Activated T-helper 1 cell treated with anti-CD3 and anti-CD28 coated beads, Interleukin-2, amount 50 U/mL, for 16 hours (primary cell): ENCODE data around the gene VEGFB.

ENCODE experiments used
- DNase-seq, 2 donors: peaks; one replicate each; pipeline ENCODE4 v3.0.0-alpha.2; 2020; ENCODE audit warnings: low read depth in 1 of 2, low spot score in 1 of 2

The VEGFB gene

DNA sequence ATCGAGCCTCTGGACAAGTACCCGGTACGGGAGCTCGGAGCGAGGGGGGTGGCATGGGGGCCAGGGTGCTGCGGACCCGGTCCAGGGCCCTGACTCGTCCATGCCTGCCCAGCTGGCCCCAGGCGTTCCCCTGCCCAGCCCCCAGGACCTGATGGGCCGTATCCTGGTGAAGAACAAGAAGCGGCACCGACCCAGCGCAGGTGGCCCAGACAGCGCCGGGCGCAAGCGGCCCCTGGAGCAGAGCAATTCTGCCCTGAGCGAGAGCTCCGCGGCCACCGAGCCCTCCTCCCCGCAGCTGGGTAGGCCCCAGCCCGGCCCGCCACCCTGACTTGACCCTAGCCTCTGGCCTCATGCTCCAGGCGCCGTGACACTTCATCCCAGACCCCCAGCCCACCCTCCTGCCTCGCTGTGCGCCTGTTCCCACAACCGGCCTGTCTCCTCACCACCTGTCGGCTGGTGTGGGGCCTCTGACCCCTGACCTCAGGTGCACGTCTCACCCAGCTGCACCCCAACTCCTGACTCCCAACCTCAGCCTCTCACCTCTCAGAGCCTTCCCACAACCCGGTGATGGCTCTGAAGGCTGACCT lies 24.7 kb downstream of the VEGFB start:
- DNase-seq, result no peak

DNA sequence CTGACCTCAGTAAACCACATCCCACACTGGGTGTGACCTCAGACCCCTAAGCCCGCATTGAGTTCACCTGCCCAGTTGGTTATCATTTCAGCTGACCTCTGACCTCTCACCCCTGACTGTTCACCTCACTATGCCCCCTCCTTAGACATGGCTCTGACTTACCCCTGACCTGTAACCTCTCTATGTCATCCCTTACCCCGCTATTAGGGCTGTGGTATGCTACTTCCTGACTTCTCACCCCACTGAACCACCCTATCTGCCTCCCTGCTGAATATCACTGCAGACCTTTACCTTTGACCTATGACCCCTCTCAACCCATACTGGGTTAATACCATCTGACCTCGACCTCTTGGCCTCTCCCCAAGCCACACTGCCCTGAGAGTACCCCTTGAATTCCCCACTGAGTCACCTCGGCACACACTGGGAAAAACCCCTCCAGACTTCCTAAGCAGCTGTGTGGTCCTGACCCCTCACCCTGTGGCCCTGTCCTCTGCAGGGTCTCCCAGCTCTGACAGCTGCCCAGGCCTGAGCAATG lies 25.2 kb downstream of the VEGFB start:
- no peak for DNase-seq

DNA sequence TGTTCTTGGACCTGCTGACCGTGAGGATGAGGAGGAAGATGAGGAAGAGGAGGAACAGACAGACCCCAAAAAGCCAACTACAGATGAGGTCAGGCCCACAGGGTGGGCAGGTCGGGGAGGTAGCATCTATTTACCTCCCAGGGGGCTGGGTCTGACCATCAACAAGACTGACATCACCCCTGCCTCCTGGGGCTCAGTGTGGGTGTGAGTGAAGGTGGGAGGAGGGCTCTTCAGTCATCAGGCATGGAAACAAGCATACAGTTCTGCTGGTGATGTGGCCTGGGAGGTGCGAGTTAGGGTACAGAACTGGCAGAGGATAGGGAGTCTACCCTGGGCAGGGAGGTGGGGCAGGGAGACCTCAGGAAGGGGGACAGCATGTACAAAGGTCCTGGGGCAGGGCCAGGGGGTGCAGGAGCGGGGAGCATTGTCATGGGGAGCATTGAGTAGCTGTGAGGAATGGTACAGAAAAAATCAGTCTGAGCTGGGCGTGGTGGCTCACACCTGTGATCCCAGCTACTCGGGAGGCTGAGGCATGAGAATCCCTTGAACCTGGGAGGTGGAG lies 25.8 kb downstream of the VEGFB start:
- DNase-seq, result no peak

DNA sequence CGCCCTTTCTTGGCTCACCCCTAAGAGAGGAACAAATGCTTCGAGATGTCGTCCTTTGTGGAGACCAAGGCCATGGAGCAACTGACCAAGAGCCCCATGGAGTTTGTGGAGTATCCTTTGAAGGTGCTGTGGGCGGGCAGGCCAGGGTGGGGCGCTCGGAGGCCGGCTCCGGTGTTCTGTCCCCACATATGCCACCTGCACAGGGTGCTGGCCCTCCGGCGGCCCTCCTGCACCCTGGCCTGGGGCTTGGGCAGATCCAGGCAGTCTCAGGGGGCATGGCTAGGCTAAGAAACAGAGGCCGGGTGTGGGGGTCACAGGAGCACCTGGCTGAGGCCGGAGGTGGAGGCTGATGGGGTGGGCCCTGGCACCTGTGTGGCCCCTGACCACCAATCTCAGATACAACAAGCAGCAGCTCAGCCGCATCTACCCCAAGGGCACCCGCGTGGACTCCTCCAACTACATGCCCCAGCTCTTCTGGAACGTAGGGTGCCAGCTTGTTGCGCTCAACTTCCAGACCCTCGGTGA lies 27.2 kb downstream of the VEGFB start:
- DNase-seq, result no peak

DNA sequence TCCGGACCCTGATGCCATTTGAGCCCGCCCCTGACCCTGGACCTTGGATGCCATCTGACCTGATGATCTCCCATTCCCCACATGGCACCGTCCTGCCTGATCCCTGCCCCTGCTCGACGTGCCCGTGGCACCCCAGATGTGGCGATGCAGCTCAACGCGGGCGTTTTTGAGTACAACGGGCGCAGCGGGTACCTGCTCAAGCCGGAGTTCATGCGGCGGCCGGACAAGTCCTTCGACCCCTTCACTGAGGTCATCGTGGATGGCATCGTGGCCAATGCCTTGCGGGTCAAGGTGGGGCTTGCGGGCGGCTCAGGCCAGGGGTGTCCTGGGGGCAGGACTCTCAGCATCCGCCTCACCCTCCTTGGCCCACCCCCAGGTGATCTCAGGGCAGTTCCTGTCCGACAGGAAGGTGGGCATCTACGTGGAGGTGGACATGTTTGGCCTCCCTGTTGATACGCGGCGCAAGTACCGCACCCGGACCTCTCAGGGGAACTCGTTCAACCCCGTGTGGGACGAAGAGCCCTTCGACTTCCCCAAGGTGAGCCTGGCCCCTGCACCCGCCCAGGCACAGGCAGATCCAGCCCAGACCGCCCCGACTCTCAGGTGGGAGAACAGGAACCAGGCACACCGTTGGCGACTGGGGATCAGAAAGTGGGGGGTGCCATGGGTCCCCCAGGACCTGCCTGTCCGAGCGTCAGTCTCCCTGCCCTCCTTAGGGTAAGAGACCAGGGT lies 28.1 kb downstream of the VEGFB start:
- DNase-seq, result no peak

DNA sequence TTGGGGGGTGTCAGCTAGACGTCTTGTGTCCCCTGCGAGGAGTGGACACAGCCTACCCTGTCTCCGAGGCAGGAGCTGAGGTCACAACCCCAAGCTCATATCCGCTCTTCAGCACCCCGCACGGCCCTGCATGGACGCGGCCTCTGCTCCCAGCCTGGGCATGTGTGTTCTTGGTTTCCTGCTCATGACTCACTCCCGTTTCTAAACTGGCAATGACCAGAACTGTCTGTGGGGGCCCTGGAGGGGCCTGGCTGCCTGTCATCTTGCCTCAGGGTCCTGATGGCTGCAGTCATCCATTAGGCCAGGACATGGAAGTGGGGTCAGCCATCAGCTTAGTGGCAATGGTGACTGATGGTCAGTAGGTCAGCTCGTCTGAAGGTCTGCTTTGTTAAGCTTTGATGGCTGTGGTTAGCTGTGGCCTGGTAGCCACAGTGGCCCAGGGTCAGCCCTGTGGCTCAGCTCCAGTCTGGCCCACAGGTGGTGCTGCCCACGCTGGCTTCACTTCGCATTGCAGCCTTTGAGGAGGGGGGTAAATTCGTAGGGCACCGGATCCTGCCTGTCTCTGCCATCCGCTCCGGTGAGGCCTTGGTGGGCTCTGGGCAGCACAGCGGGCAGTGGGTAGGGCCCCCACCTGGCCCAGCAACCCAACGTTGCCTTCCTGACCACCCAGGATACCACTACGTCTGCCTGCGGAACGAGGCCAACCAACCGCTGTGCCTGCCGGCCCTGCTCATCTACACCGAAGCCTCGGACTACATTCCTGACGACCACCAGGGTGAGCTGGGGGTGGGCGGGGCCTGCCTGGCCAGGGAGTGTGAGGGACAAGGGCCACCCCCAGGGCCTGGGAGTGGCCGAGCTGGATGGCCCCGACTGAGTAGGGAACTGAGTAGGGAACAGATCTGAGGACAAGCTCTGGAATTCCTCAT lies 28.9 kb downstream of the VEGFB start:
- no peak for DNase-seq

DNA sequence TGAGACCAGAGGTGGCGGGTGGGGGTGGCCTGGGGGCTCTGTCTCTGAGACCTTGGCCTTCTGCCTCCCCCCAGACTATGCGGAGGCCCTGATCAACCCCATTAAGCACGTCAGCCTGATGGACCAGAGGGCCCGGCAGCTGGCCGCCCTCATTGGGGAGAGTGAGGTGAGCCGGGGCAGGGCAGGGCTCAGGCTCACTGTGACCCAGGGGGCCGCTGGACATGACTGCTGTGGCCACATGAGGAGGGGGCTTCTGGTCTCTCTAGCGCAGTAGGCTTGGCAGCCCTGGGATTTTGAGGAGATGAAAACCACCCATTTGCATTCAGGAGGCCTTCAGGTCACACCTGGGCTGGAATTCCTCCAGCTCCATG lies 29.5 kb downstream of the VEGFB start:
- no peak for DNase-seq

DNA sequence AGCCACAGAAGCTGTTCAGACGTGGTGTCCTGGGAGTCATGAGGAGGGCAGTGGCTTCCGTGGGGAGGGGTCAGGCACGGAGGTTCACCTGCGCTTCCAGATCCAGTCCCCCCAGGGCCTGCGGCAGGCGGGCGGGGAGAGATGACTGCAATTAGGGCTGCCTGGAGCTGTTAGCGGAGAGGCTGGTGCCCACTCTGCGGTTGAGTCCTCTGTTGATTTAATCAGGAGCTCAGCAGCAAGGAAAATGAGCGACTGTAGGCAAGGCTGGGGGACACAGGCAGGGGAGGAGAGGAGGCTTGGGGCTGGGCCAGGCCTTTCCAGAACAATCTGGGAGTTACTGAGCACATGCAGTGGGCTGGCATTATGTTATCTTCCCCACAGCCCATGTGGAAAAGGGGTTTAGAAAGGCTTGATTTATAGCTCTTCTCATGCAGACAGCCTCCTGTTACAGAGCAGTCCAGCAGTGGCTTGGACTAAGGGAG lies 30.0 kb downstream of the VEGFB start:
- no peak for DNase-seq

DNA sequence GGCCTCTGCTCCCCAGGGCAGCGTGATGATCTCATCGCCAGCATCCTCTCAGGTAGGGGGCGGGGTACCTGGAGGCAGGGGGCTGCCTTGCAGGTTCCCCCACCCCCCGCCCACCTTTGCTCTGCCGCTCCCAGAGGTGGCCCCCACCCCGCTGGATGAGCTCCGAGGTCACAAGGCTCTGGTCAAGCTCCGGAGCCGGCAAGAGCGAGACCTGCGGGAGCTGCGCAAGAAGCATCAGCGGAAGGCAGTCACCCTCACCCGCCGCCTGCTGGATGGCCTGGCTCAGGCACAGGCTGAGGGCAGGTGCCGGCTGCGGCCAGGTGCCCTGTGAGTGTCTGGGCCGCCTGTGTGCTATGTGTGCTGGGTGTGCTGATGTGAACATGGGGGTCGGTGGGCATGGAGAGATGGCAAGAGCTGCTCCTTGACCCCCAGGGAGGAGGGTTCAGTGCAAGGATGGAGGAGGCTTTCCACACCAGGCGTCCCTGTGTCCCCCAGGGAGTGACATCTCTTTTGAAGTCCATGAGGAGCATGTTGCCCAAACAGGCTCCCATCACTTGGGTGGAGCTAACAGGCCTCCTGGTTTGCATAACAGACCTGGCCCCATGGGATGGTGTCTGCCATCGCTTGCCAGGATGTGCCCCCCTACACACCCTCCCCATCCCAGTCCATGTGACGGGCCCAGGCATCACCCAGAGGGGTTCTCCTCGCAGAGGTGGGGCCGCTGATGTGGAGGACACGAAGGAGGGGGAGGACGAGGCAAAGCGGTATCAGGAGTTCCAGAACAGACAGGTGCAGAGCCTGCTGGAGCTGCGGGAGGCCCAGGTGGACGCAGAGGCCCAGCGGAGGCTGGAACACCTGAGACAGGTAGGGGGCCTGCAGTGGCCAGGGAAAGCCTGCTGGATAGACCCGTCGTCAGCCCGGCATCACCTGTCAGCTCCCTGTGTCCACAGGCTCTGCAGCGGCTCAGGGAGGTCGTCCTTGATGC lies 31.1 kb downstream of the VEGFB start:
- no peak for DNase-seq

DNA sequence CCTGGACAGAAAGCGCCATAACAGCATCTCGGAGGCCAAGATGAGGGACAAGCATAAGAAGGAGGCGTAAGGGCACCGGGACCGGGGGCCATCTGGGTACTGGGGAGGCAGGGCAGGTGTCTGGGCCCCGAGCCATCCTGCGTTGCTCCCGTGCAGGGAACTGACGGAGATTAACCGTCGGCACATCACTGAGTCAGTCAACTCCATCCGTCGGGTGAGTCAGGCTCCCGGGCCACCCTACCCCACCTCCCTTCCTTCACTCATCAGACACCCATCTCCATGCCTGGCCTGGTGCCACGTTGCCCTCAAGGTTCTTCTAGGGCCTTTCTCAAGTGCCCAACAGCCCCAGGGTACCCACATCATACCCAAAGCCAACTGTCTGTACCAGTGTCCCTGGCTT lies 32.0 kb downstream of the VEGFB start:
- DNase-seq, result no peak

DNA sequence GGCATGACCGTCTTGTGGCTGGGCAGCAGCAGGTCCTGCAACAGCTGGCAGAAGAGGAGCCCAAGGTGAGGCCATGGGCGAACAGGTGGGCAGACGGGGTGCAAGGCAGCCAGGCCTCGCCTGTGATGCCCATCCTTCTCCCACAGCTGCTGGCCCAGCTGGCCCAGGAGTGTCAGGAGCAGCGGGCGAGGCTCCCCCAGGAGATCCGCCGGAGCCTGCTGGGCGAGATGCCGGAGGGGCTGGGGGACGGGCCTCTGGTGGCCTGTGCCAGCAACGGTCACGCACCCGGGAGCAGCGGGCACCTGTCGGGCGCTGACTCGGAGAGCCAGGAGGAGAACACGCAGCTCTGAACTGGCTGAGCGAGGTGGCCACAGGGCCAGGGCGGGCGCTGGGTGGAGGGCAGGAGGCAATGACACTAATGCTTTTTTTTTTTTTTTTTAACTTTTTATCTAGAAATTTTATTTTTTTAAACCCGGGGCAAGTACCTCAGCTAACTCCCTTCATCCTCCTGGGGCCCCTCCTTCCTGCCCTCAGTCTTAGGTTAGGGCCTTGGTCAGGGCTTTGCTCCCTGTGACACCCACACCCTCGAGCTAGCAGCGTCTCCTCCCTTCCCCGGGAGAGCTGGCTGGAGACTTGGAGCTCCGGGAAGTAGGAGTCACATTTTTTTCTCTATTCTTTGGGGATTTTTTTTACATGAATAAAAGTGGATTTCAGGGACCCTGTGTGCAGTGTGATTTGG lies 33.0 kb downstream of the VEGFB start:
- no peak for DNase-seq

DNA sequence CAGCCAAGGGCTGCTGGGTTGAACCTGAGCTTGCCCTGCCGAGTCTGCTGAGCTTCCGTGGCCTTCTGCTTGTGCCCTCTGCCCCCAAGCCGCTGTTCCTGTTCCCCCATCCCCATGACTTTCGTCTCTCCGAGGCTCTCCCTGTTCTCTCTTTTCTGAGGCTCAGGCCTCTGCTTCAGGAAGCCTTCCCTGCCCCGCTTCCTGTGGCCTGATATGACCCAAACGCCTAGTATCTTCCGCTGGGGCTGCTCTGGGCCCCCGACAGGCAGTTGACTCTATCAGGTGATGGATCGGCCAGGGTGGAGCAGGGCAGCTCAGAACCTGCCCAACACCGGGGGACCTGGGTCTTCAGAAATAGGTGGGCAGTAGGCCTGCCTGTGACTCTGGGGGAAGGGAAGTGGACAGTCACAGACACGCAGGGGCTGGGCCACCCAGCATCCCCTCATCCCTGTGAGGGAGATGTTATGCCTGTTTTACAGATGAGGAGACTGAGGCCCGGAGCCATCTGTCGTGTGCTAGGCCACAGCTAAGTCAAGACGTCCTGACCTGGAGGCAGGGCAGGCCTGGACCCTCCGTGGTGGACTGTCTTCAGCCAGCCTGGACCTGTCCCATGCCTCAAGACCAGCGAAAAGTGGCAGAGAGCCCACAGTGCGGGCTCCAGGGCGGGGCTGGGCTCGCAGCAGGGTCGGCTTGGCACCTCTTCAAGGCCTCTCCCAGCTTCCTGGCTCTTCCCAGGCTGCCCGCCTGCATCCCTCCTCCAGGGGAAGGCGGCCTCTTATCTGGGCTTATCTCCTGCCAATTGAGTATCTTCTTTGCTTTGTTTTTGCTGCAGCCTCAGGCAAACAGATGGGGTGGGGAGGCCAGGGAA lies 33.9 kb downstream of the VEGFB start:
- DNase-seq, result no peak

DNA sequence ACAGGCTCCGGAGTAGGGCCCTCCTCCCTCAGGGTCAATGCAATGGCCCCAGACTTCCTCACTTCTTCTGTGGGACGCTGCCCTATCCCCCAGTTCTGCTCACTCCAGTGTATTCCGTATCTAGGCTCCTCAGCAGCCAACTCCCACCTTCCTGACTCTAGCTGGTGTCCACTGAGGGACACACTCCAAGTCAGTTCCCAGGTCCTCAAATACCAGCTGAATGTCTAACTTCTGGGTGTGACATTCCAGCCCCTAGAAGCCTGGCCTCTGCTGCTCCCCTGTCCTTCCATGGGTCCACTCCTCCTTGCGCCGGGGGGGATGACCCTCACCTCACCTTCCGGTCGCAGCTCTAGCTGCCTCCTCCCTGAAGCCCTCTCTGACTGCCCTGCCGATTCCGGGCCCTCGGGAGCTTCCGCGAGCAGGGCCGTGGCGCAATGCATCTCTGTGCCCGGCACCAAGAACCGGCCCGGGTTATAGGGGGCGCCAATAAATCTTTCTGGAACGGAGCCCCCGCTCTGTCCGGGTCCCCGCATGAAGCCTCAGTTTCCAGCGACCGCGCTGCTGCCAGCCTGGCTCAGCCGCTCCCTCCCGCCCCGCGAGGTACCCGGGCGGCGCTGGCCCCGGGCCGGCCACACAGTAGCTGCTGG lies 34.6 kb downstream of the VEGFB start:
- DNase-seq, result no peak

DNA sequence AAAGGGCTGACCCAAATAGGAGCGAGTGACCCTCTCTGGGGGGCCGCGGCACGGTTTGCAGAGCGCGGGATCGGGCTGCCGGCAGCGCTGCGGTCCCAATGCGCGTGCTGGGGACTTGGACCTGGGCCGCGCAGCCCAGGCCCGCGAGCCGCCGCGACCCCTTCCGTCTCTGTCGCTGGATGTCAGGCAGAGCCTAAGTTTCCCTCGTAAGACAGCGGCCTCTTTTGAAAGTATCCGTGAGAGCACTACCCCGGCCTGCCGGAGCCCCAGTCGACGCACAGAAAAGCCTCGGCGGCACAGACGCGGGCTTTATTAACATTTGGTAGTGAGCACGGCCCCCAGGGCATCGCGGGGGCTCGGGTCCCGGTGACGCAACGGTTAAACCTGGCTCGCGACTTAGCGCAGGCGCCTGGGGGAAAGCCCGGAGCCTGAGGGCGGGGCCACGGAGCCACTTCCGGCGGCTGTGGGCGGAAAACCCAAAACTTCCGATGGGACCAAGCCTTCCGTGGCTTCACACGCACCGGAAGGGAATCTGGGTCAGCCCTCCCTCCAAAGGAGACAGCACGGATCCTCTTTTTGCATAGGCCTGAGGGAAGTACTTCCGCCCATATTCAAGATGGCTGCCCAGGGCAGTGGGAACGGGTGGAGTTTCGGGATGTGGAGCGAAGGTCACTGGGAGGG lies 35.3 kb downstream of the VEGFB start:
- DNase-seq, result peak; percentile 95 to 97

DNA sequence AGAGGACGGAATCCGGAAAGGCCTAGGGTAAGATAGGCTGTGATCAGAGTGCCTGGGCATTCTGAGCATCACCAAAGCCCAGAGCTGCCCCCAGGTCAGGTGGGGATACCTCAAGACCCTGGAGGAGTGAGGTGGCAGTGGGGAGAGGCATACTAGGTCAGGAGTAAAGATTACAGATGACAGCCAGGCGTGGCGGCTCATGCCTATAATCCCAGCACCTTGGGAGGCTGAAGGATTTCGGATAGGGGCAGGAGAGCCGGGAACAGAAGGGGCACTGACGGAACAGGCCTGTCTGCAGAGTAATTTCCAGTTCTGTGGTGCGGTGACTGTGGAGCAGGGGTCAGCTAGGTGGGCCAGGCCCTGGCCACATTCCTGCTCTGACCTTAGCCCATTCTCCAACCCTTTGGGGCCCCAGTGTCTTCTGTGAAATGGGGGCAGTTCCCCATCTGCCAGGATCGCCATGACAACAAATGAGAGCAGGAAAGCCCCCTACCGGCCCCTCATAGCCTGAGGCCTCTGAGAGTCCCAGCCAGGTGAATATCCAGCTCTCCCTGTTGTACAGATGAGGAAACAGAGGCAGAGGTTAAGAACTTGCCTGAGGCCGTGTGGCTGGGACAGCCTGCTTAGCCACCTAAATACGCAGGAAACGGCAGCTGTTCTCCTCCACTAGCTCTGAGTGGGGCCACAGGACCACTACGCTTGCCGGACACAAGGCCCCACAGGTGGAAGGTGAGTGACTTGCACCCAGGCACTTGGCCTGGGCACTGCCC lies 40.8 kb downstream of the VEGFB start:
- DNase-seq, result no peak

DNA sequence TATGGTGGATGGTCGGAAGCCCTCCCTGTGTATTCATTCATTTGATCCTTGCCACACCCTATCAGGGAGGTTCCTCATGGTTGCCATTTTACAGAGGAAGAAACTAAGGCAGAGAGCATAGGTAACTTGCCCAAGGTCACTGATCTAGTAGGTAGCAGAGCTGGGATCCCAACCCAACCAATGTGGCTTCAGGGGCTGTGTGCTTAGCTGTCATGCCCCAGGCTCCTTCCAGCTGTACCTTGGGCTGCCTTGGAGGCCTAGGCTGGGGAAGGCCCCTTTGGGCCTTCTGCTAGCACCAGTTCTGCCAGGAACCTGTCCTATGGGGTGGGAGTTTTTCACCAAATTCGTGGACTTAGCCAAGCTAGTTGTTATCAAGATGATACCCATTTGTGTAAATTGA lies 41.5 kb downstream of the VEGFB start:
- no peak for DNase-seq
